WTC11 (cell line): ENCODE data around the gene IP6K2. TPM values are rescaled to one million over a fixed set of nuclear protein-coding genes. Genes with fewer than 3 reads are reported as not detected.

Experiments used
- ATAC-seq: fragments of 200-7000 bp; cut with Tn5 transposase; 2 replicates; pipeline ENCODE4 v1.10.0; 2021; ENCODE audit warnings: mild to moderate bottlenecking, moderate library complexity
- CTCF ChIA-PET: fragments of 300-600 bp; sonication (Branson Sonifier 250); formaldehyde crosslinking; loops from one replicate; lab custom pipeline; 2021; ENCODE audit warnings: antibody characterized with exemption; lab: Charles Lee
- POLR2A ChIA-PET: fragments of 350-600 bp; sonication (Branson Sonifier 250); formaldehyde crosslinking; loops from one replicate; lab custom pipeline; 2021; ENCODE audit warnings: antibody characterized with exemption; lab: Charles Lee
- DNase-seq: peaks from one replicate; pipeline ENCODE4 v3.0.0; 2021; ENCODE audit warnings: low spot score
- H3K27ac Mint-ChIP-seq: 2 replicates; pipeline ENCODE4 v1.8.0; 2021; ENCODE audit warnings: mixed read lengths
- H3K27me3 Mint-ChIP-seq: 2 replicates; pipeline ENCODE4 v1.8.0; 2021; ENCODE audit warnings: low read depth, mild to moderate bottlenecking, moderate library complexity, mixed read lengths
- H3K36me3 Mint-ChIP-seq: 2 replicates; pipeline ENCODE4 v1.8.0; 2021; ENCODE audit warnings: mixed read lengths
- H3K4me1 Mint-ChIP-seq: 2 replicates; pipeline ENCODE4 v1.8.0; 2022; ENCODE audit warnings: mixed read lengths
- H3K4me3 Mint-ChIP-seq: 2 replicates; pipeline ENCODE4 v1.8.0; 2021; ENCODE audit warnings: mild to moderate bottlenecking, moderate library complexity, mixed read lengths
- H3K9me3 Mint-ChIP-seq: 2 replicates; pipeline ENCODE4 v1.8.0; 2021; ENCODE audit warnings: mixed read lengths
- CBFB ChIP-seq: sonication (generic); formaldehyde crosslinking; IDR thresholded peaks from 2 replicates; pipeline ENCODE4 v1.8.1; 2022; ENCODE audit warnings: mild to moderate bottlenecking, low read depth, missing genetic modification reagents
- CREB1 ChIP-seq: sonication (generic); formaldehyde crosslinking; IDR thresholded peaks from 2 replicates; pipeline ENCODE4 v1.8.0; 2023; ENCODE audit warnings: mild to moderate bottlenecking, missing genetic modification reagents
- CREM ChIP-seq: sonication (generic); formaldehyde crosslinking; IDR thresholded peaks from 2 replicates; pipeline ENCODE4 v1.8.1; 2022; ENCODE audit warnings: mild to moderate bottlenecking, missing genetic modification reagents, moderate library complexity
- FOXJ3 ChIP-seq: sonication (generic); formaldehyde crosslinking; IDR thresholded peaks from 2 replicates; pipeline ENCODE4 v1.9.0; 2021; ENCODE audit warnings: missing genetic modification reagents, mild to moderate bottlenecking, borderline replicate concordance
- FOXK1 ChIP-seq: sonication (generic); formaldehyde crosslinking; IDR thresholded peaks from 2 replicates; pipeline ENCODE4 v1.8.0; 2022; ENCODE audit warnings: mild to moderate bottlenecking, moderate library complexity, missing genetic modification reagents
- GABPB1 ChIP-seq: sonication (generic); formaldehyde crosslinking; IDR thresholded peaks from 2 replicates; pipeline ENCODE4 v1.8.1; 2023; ENCODE audit warnings: mild to moderate bottlenecking, missing genetic modification reagents
- JAZF1 ChIP-seq: fragments of 250-450 bp; sonication (Bioruptor Pico); IDR thresholded peaks from 2 replicates; pipeline ENCODE4 v1.9.0; 2021; ENCODE audit warnings: moderate library complexity, mild to moderate bottlenecking, inconsistent platforms
- NR3C1 ChIP-seq: sonication (generic); formaldehyde crosslinking; conservative IDR thresholded peaks from 2 replicates; pipeline ENCODE4 v1.8.1; 2023; ENCODE audit warnings: low read depth, mild to moderate bottlenecking, missing genetic modification reagents
- SMAD4 ChIP-seq: sonication (generic); formaldehyde crosslinking; IDR thresholded peaks from 2 replicates; pipeline ENCODE4 v1.8.0; 2022; ENCODE audit warnings: mild to moderate bottlenecking, missing genetic modification reagents
- SOX15 ChIP-seq: fragments of 250-450 bp; sonication (Bioruptor Pico); IDR thresholded peaks from 2 replicates; pipeline ENCODE4 v1.9.0; 2021; ENCODE audit warnings: mild to moderate bottlenecking
- TCF7 ChIP-seq: sonication (generic); formaldehyde crosslinking; IDR thresholded peaks from 2 replicates; pipeline ENCODE4 v1.8.0; 2022; ENCODE audit warnings: mild to moderate bottlenecking, low read depth, missing genetic modification reagents, moderate library complexity
- TEAD4 ChIP-seq: sonication (generic); formaldehyde crosslinking; IDR thresholded peaks from 2 replicates; pipeline ENCODE4 v1.8.0; 2022; ENCODE audit warnings: mild to moderate bottlenecking, missing genetic modification reagents
- TP53 ChIP-seq: sonication (generic); formaldehyde crosslinking; IDR thresholded peaks from 2 replicates; pipeline ENCODE4 v1.8.1; 2023; ENCODE audit warnings: mild to moderate bottlenecking, missing genetic modification reagents
- ZNF317 ChIP-seq: sonication (generic); formaldehyde crosslinking; IDR thresholded peaks from 2 replicates; pipeline ENCODE4 v1.8.1; 2023; ENCODE audit warnings: low read depth, mild to moderate bottlenecking, moderate library complexity, missing genetic modification reagents, borderline replicate concordance
- ZNF416 ChIP-seq: fragments of 250-450 bp; sonication (Bioruptor Pico); IDR thresholded peaks from 2 replicates; pipeline ENCODE4 v1.9.0; 2021; ENCODE audit warnings: mild to moderate bottlenecking, inconsistent platforms
- ZNF671 ChIP-seq: fragments of 250-450 bp; sonication (Bioruptor Pico); IDR thresholded peaks from 2 replicates; pipeline ENCODE4 v1.8.0; 2021; ENCODE audit warnings: mild to moderate bottlenecking
- total RNA-seq: library from RNA; stranded (reverse); gene quantifications from 3 replicates; pipeline ENCODE4 v1.2.3, GENCODE V29; 2021
- TF ChIP-seq, protein P1 (sequence below): fragments of 250-450 bp; sonication (Bioruptor Pico); IDR thresholded peaks from 2 replicates; pipeline ENCODE4 v1.9.0; 2021; ENCODE audit warnings: mild to moderate bottlenecking
- TF ChIP-seq, protein P2 (sequence below): sonication (generic); formaldehyde crosslinking; IDR thresholded peaks from 2 replicates; pipeline ENCODE4 v1.8.1; 2023; ENCODE audit warnings: mild to moderate bottlenecking, missing genetic modification reagents
- TF ChIP-seq, protein P3 (sequence below): sonication (generic); formaldehyde crosslinking; IDR thresholded peaks from 2 replicates; pipeline ENCODE4 v1.8.1; 2022; ENCODE audit warnings: mild to moderate bottlenecking, missing genetic modification reagents, moderate library complexity, borderline replicate concordance
- TF ChIP-seq, protein P4 (sequence below): fragments of 200-600 bp; IDR thresholded peaks from 2 replicates; pipeline ENCODE4 v1.8.0; 2022; ENCODE audit warnings: antibody characterized with exemption
- TF ChIP-seq, protein P5 (sequence below): sonication (generic); formaldehyde crosslinking; IDR thresholded peaks from 2 replicates; pipeline ENCODE4 v1.8.1; 2022; ENCODE audit warnings: low read depth, missing genetic modification reagents, borderline replicate concordance
- TF ChIP-seq, protein P6 (sequence below): sonication (generic); formaldehyde crosslinking; IDR thresholded peaks from 2 replicates; pipeline ENCODE4 v1.8.1; 2023; ENCODE audit warnings: mild to moderate bottlenecking, missing genetic modification reagents, moderate library complexity

Gene IP6K2
- total RNA-seq, 1 experiment from 2014 or later, result 123 TPM

DNA sequence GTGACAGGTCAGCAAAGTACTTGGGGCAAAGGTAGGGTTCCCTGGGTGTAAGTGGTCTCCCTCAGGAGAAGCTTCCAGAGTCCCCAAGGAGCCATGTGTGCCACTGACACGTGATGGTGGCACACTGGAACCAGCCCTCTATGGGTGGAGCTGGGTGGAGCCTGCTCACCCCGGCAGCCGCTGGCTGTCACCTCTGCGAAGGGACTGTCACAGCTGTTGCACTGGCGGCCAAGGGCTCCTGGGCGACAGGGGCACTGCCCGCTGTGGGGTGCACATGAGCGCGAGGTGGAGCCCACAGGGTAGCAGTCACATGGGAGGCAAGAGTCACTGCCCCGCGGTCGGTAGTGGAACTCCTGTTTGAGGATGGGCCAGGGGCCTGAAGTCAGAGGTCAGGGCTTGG, 66.3 kb downstream of the IP6K2 start:
- no peak for TF ChIP-seq SMAD4
- TF ChIP-seq FOXJ3, result no peak
- TF ChIP-seq TCF7 (CRISPR knock-in tag), result no peak
- TF ChIP-seq TP53 (CRISPR knock-in tag), result no peak
- no peak for TF ChIP-seq CBFB (CRISPR knock-in tag)
- TF ChIP-seq, protein P1, sequence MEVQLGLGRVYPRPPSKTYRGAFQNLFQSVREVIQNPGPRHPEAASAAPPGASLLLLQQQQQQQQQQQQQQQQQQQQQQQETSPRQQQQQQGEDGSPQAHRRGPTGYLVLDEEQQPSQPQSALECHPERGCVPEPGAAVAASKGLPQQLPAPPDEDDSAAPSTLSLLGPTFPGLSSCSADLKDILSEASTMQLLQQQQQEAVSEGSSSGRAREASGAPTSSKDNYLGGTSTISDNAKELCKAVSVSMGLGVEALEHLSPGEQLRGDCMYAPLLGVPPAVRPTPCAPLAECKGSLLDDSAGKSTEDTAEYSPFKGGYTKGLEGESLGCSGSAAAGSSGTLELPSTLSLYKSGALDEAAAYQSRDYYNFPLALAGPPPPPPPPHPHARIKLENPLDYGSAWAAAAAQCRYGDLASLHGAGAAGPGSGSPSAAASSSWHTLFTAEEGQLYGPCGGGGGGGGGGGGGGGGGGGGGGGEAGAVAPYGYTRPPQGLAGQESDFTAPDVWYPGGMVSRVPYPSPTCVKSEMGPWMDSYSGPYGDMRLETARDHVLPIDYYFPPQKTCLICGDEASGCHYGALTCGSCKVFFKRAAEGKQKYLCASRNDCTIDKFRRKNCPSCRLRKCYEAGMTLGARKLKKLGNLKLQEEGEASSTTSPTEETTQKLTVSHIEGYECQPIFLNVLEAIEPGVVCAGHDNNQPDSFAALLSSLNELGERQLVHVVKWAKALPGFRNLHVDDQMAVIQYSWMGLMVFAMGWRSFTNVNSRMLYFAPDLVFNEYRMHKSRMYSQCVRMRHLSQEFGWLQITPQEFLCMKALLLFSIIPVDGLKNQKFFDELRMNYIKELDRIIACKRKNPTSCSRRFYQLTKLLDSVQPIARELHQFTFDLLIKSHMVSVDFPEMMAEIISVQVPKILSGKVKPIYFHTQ (CRISPR knock-in tag), result no peak
- TF ChIP-seq, protein P2, sequence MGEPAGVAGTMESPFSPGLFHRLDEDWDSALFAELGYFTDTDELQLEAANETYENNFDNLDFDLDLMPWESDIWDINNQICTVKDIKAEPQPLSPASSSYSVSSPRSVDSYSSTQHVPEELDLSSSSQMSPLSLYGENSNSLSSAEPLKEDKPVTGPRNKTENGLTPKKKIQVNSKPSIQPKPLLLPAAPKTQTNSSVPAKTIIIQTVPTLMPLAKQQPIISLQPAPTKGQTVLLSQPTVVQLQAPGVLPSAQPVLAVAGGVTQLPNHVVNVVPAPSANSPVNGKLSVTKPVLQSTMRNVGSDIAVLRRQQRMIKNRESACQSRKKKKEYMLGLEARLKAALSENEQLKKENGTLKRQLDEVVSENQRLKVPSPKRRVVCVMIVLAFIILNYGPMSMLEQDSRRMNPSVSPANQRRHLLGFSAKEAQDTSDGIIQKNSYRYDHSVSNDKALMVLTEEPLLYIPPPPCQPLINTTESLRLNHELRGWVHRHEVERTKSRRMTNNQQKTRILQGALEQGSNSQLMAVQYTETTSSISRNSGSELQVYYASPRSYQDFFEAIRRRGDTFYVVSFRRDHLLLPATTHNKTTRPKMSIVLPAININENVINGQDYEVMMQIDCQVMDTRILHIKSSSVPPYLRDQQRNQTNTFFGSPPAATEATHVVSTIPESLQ (CRISPR knock-in tag), result no peak
- no peak for TF ChIP-seq GABPB1 (CRISPR knock-in tag)
- TF ChIP-seq TEAD4 (CRISPR knock-in tag), result no peak
- no peak for TF ChIP-seq JAZF1 (CRISPR knock-in tag)
- TF ChIP-seq, protein P3, sequence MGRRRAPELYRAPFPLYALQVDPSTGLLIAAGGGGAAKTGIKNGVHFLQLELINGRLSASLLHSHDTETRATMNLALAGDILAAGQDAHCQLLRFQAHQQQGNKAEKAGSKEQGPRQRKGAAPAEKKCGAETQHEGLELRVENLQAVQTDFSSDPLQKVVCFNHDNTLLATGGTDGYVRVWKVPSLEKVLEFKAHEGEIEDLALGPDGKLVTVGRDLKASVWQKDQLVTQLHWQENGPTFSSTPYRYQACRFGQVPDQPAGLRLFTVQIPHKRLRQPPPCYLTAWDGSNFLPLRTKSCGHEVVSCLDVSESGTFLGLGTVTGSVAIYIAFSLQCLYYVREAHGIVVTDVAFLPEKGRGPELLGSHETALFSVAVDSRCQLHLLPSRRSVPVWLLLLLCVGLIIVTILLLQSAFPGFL (CRISPR knock-in tag), result no peak
- POLR2A ChIA-PET, result no interaction called here
- CTCF ChIA-PET, result interaction anchor here (1.4 kb wide), 1 partner anchor 15 kb away, joined by 3 read pairs; no protein-coding TSS in a partner anchor
- Mint-ChIP-seq H3K27me3 (peaks cover 4% of the 10 kb centered on the region; the same call in 1 of the 2 replicates), H3K9me3 (no peaks in the 10 kb centered on the region), H3K27ac (no peak overlapping the region), H3K4me1 (peaks cover 5% of the 10 kb centered on the region), H3K4me3 (no peak overlapping the region), H3K36me3 (peaks cover 25% of the 10 kb centered on the region)
- ATAC-seq (no peak), DNase-seq (no peak)

DNA sequence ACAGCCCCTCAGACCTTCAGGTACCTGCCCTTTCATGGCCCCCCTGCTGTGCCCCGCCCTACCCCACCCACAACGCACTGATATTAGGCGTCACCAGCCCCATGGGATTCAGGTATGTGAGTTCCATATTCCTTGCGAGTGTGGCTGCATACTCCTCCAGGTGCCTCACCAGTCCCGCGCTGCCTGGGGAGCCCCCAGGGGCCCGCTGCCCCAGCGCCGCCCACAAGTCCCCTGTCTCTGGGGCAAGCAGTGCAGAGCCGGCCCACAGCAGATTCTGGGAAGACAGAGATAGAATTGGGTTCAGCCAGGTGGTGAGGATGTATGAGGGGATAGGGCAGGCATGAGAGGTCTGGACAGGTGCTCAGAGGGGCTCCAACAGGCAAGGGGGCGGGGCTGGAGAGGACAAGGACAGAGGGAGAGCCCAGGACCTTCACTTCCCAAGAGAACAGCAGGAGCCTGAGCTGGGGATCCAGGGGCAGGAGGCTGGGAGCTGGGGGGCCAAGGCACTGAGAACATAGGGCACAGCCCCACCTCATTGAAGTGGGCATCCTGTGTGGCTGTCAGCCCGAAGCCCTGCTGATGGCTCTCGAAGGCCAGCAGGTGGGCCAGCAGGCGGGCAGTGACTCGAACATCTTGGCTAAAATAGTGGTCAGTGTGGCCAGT, 68.7 kb downstream of the IP6K2 start:
- ChIA-PET POLR2A (no interaction called here), CTCF (interaction anchor here (2.9 kb wide), 1 partner anchor 13 kb away, joined by 10 read pairs; the partner anchor contains the start of gene SLC26A6)
- ATAC-seq, result no peak
- no peak overlapping the region for H3K4me3 Mint-ChIP-seq
- no peaks in the 10 kb centered on the region for H3K9me3 Mint-ChIP-seq
- no peaks in the 10 kb centered on the region for H3K4me1 Mint-ChIP-seq
- no peak for DNase-seq
- TF ChIP-seq, protein P4, sequence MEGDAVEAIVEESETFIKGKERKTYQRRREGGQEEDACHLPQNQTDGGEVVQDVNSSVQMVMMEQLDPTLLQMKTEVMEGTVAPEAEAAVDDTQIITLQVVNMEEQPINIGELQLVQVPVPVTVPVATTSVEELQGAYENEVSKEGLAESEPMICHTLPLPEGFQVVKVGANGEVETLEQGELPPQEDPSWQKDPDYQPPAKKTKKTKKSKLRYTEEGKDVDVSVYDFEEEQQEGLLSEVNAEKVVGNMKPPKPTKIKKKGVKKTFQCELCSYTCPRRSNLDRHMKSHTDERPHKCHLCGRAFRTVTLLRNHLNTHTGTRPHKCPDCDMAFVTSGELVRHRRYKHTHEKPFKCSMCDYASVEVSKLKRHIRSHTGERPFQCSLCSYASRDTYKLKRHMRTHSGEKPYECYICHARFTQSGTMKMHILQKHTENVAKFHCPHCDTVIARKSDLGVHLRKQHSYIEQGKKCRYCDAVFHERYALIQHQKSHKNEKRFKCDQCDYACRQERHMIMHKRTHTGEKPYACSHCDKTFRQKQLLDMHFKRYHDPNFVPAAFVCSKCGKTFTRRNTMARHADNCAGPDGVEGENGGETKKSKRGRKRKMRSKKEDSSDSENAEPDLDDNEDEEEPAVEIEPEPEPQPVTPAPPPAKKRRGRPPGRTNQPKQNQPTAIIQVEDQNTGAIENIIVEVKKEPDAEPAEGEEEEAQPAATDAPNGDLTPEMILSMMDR, result no peak
- TF ChIP-seq ZNF671 (CRISPR knock-in tag) (no peak), CREB1 (CRISPR knock-in tag) (no peak), NR3C1 (no peak), ZNF317 (CRISPR knock-in tag) (no peak), FOXK1 (CRISPR knock-in tag) (no peak), ZNF416 (CRISPR knock-in tag) (no peak), SOX15 (CRISPR knock-in tag) (no peak), CREM (CRISPR knock-in tag) (no peak), TEAD4 (CRISPR knock-in tag) (no peak)
- TF ChIP-seq, protein P5, sequence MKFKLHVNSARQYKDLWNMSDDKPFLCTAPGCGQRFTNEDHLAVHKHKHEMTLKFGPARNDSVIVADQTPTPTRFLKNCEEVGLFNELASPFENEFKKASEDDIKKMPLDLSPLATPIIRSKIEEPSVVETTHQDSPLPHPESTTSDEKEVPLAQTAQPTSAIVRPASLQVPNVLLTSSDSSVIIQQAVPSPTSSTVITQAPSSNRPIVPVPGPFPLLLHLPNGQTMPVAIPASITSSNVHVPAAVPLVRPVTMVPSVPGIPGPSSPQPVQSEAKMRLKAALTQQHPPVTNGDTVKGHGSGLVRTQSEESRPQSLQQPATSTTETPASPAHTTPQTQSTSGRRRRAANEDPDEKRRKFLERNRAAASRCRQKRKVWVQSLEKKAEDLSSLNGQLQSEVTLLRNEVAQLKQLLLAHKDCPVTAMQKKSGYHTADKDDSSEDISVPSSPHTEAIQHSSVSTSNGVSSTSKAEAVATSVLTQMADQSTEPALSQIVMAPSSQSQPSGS (CRISPR knock-in tag), result no peak
- TF ChIP-seq, protein P6, sequence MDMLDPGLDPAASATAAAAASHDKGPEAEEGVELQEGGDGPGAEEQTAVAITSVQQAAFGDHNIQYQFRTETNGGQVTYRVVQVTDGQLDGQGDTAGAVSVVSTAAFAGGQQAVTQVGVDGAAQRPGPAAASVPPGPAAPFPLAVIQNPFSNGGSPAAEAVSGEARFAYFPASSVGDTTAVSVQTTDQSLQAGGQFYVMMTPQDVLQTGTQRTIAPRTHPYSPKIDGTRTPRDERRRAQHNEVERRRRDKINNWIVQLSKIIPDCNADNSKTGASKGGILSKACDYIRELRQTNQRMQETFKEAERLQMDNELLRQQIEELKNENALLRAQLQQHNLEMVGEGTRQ (CRISPR knock-in tag), result no peak
- no peak overlapping the region for H3K27ac Mint-ChIP-seq
- H3K36me3 Mint-ChIP-seq, result peaks cover 21% of the 10 kb centered on the region
- no peaks in the 10 kb centered on the region for H3K27me3 Mint-ChIP-seq
